ENCODE measurements around the gene RAB22A. TPM values are rescaled to one million over a fixed set of nuclear protein-coding genes. Genes with fewer than 3 reads are reported as not detected.

RAB22A gene
- polyA plus RNA-seq (2012; ENCODE audit: low read depth, missing spikeins) = 3.2 TPM

GRCh38 chr20:58309591-58310290 lies at the start of gene RAB22A:
Gene RAB22A, plus strand, starts transcription at chr20:58309715. Its CDS starts 262 bp downstream, at chr20:58309977.
- no peak for FAIRE-seq
- TF ChIP-seq POLR2AphosphoS5 (IDR thresholded peaks at IDR 0.05; ENCODE audit: low read depth, low read length) (no peak), TAF1 (IDR thresholded peaks at IDR 0.05; ENCODE audit: low read depth, low read length) (peak; percentile 41; the same call in 1 of the 2 replicates), POLR2A (IDR thresholded peaks at IDR 0.05; ENCODE audit: low read depth, low read length) (peak; percentile 47), SPI1 (IDR thresholded peaks at IDR 0.05; ENCODE audit: low read depth, low read length) (no peak), POU2F2 (IDR thresholded peaks at IDR 0.05; ENCODE audit: low read depth, low read length) (no peak), PAX5 (IDR thresholded peaks at IDR 0.05; ENCODE audit: insufficient read depth, low read length, severe bottlenecking) (no peak)
- peak; percentile 91 for DNase-seq (ENCODE audit: insufficient read length, low spot score)

- DNase-seq (ENCODE audit: insufficient read length, low spot score) = no peak
- TF ChIP-seq POU2F2 (IDR thresholded peaks at IDR 0.05; ENCODE audit: low read depth, low read length) = no peak
- no peak for TF ChIP-seq SPI1 (IDR thresholded peaks at IDR 0.05; ENCODE audit: low read depth, low read length)
- TF ChIP-seq POLR2AphosphoS5 (IDR thresholded peaks at IDR 0.05; ENCODE audit: low read depth, low read length) = no peak
- TF ChIP-seq TAF1 (IDR thresholded peaks at IDR 0.05; ENCODE audit: low read depth, low read length) = no peak
- no peak for TF ChIP-seq POLR2A (IDR thresholded peaks at IDR 0.05; ENCODE audit: low read depth, low read length)
- TF ChIP-seq PAX5 (IDR thresholded peaks at IDR 0.05; ENCODE audit: insufficient read depth, low read length, severe bottlenecking) = no peak
- FAIRE-seq = no peak
Observed at GRCh38 chr20:58260006-58260405, 49.5 kb upstream of the RAB22A start.

GRCh38 chr20:58261660-58262059 lies 47.9 kb upstream of the RAB22A start:
- no peak for TF ChIP-seq POLR2AphosphoS5 (IDR thresholded peaks at IDR 0.05; ENCODE audit: low read depth, low read length)
- TF ChIP-seq TAF1 (IDR thresholded peaks at IDR 0.05; ENCODE audit: low read depth, low read length) = no peak
- TF ChIP-seq PAX5 (IDR thresholded peaks at IDR 0.05; ENCODE audit: insufficient read depth, low read length, severe bottlenecking) = no peak
- TF ChIP-seq POU2F2 (IDR thresholded peaks at IDR 0.05; ENCODE audit: low read depth, low read length) = no peak
- no peak for TF ChIP-seq POLR2A (IDR thresholded peaks at IDR 0.05; ENCODE audit: low read depth, low read length)
- TF ChIP-seq SPI1 (IDR thresholded peaks at IDR 0.05; ENCODE audit: low read depth, low read length) = no peak
- FAIRE-seq = no peak

GRCh38 chr20:58264271-58264670 lies 45.2 kb upstream of the RAB22A start:
- FAIRE-seq = no peak
- DNase-seq (ENCODE audit: insufficient read length, low spot score) = no peak
- TF ChIP-seq PAX5 (IDR thresholded peaks at IDR 0.05; ENCODE audit: insufficient read depth, low read length, severe bottlenecking) (no peak), TAF1 (IDR thresholded peaks at IDR 0.05; ENCODE audit: low read depth, low read length) (no peak), POLR2AphosphoS5 (IDR thresholded peaks at IDR 0.05; ENCODE audit: low read depth, low read length) (no peak), SPI1 (IDR thresholded peaks at IDR 0.05; ENCODE audit: low read depth, low read length) (no peak), POLR2A (IDR thresholded peaks at IDR 0.05; ENCODE audit: low read depth, low read length) (no peak), POU2F2 (IDR thresholded peaks at IDR 0.05; ENCODE audit: low read depth, low read length) (no peak)

More at GRCh38 chr20:58261660-58262059, 47.9 kb upstream of the RAB22A start:
- no peak for DNase-seq (ENCODE audit: insufficient read length, low spot score)

GRCh38 chr20:58267389-58268215 lies 41.9 kb upstream of the RAB22A start:
- DNase-seq (ENCODE audit: insufficient read length, low spot score) (no peak), FAIRE-seq (no peak)
- TF ChIP-seq SPI1 (IDR thresholded peaks at IDR 0.05; ENCODE audit: low read depth, low read length) (no peak), POLR2AphosphoS5 (IDR thresholded peaks at IDR 0.05; ENCODE audit: low read depth, low read length) (no peak), POU2F2 (IDR thresholded peaks at IDR 0.05; ENCODE audit: low read depth, low read length) (no peak)

GRCh38 chr20:58268421-58268821 lies 41.1 kb upstream of the RAB22A start:
- TF ChIP-seq TAF1 (IDR thresholded peaks at IDR 0.05; ENCODE audit: low read depth, low read length) (no peak), POLR2AphosphoS5 (IDR thresholded peaks at IDR 0.05; ENCODE audit: low read depth, low read length) (no peak), POU2F2 (IDR thresholded peaks at IDR 0.05; ENCODE audit: low read depth, low read length) (no peak)
- DNase-seq (ENCODE audit: insufficient read length, low spot score) (no peak), FAIRE-seq (no peak)

- DNase-seq (ENCODE audit: insufficient read length, low spot score) = no peak
- FAIRE-seq = no peak
Observed at GRCh38 chr20:58268936-58269619, 40.4 kb upstream of the RAB22A start.

GRCh38 chr20:58271606-58272351 lies 37.7 kb upstream of the RAB22A start:
- TF ChIP-seq POLR2AphosphoS5 (IDR thresholded peaks at IDR 0.05; ENCODE audit: low read depth, low read length) = no peak
- TF ChIP-seq TAF1 (IDR thresholded peaks at IDR 0.05; ENCODE audit: low read depth, low read length) = no peak
- TF ChIP-seq PAX5 (IDR thresholded peaks at IDR 0.05; ENCODE audit: insufficient read depth, low read length, severe bottlenecking) = no peak
- no peak for TF ChIP-seq POLR2A (IDR thresholded peaks at IDR 0.05; ENCODE audit: low read depth, low read length)
- TF ChIP-seq SPI1 (IDR thresholded peaks at IDR 0.05; ENCODE audit: low read depth, low read length) = no peak
- TF ChIP-seq POU2F2 (IDR thresholded peaks at IDR 0.05; ENCODE audit: low read depth, low read length) = no peak
- DNase-seq (ENCODE audit: insufficient read length, low spot score) (no peak), FAIRE-seq (no peak)

More at GRCh38 chr20:58268936-58269619, 40.4 kb upstream of the RAB22A start:
- TF ChIP-seq POLR2AphosphoS5 (IDR thresholded peaks at IDR 0.05; ENCODE audit: low read depth, low read length) (no peak), POU2F2 (IDR thresholded peaks at IDR 0.05; ENCODE audit: low read depth, low read length) (no peak)

- DNase-seq (ENCODE audit: insufficient read length, low spot score) (no peak), FAIRE-seq (no peak)
- no peak for TF ChIP-seq POLR2AphosphoS5 (IDR thresholded peaks at IDR 0.05; ENCODE audit: low read depth, low read length)
- no peak for TF ChIP-seq PAX5 (IDR thresholded peaks at IDR 0.05; ENCODE audit: insufficient read depth, low read length, severe bottlenecking)
- TF ChIP-seq POLR2A (IDR thresholded peaks at IDR 0.05; ENCODE audit: low read depth, low read length) = no peak
- no peak for TF ChIP-seq POU2F2 (IDR thresholded peaks at IDR 0.05; ENCODE audit: low read depth, low read length)
- TF ChIP-seq SPI1 (IDR thresholded peaks at IDR 0.05; ENCODE audit: low read depth, low read length) = no peak
- no peak for TF ChIP-seq TAF1 (IDR thresholded peaks at IDR 0.05; ENCODE audit: low read depth, low read length)
Observed at GRCh38 chr20:58274384-58274783, 35.1 kb upstream of the RAB22A start.

All from GM12891 (cell line).